AG04450 (cell line): Measurements from ENCODE around the gene ENO4. TPM values are rescaled to one million over a fixed set of nuclear protein-coding genes. Genes with fewer than 3 reads are reported as not detected.
A peak's percentile ranks its signal among the peaks of the same experiment; 100 is the strongest.

ENCODE experiments used
- CTCF ChIA-PET: fragments of 300-600, 350-600 bp; formaldehyde crosslinking; extraction: SDS; loops from one replicate; lab custom pipeline; 2022; ENCODE audit warnings: antibody characterized with exemption, inconsistent platforms; lab: Charles Lee
- POLR2A ChIA-PET: fragments of 350-600 bp; formaldehyde crosslinking; extraction: SDS; loops from one replicate; lab custom pipeline; 2021; ENCODE audit warnings: antibody characterized with exemption, inconsistent platforms; lab: Yijun Ruan, JAX
- DNase-seq: peaks from one replicate; pipeline ENCODE4 v3.0.0-alpha.2; 2011; ENCODE audit warnings: low read depth, low spot score
- H3K27ac ChIP-seq: one replicate; pipeline ENCODE4 v1.5.1; 2012; ENCODE audit warnings: low read depth, low read length, control low read depth
- H3K27me3 ChIP-seq: one replicate; pipeline ENCODE4 v1.6.0; 2012; ENCODE audit warnings: low read length; ENCODE audit not compliant: control insufficient read depth, insufficient read depth
- H3K4me3 ChIP-seq: 2 replicates; pipeline ENCODE4 v1.5.1; 2011; ENCODE audit warnings: mild to moderate bottlenecking, low read depth, low read length, control low read depth
- H3K9me3 ChIP-seq: 2 replicates; pipeline ENCODE4 v1.5.1; 2012; ENCODE audit warnings: low read length; ENCODE audit not compliant: control insufficient read depth, insufficient read depth
- polyA minus RNA-seq: library from RNA; depleted of rRNA, polyadenylated mRNA; stranded (reverse); fragments of >200 nt; gene quantifications from 2 replicates; pipeline ENCODE4 v1.2.3, GENCODE V29; 2011; rRNA and poly(A)+ RNA removed
- polyA plus RNA-seq: library from polyadenylated mRNA; depleted of rRNA; stranded (reverse); fragments of >200 nt; gene quantifications from 2 replicates; pipeline ENCODE4 v1.2.3, GENCODE V29; 2011; rRNA removed
- TF ChIP-seq, protein P1 (sequence below): IDR thresholded peaks from 2 replicates; pipeline ENCODE4 v1.5.1; 2011; ENCODE audit warnings: low read depth, low read length, control low read depth, inconsistent platforms

Gene ENO4, protein sequence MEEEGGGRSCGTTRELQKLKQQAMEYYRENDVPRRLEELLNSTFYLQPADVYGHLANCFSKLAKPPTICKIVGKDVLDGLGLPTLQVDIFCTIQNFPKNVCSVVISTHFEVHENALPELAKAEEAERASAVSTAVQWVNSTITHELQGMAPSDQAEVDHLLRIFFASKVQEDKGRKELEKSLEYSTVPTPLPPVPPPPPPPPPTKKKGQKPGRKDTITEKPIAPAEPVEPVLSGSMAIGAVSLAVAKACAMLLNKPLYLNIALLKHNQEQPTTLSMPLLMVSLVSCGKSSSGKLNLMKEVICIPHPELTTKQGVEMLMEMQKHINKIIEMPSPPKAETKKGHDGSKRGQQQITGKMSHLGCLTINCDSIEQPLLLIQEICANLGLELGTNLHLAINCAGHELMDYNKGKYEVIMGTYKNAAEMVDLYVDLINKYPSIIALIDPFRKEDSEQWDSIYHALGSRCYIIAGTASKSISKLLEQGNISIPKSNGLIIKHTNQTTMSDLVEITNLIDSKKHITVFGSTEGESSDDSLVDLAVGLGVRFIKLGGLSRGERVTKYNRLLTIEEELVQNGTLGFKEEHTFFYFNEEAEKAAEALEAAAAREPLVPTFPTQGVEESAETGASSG
- polyA plus RNA-seq (0.11 and 0.12 TPM in 2 replicates), polyA minus RNA-seq (0.23 and 0.26 TPM in 2 replicates)

DNA sequence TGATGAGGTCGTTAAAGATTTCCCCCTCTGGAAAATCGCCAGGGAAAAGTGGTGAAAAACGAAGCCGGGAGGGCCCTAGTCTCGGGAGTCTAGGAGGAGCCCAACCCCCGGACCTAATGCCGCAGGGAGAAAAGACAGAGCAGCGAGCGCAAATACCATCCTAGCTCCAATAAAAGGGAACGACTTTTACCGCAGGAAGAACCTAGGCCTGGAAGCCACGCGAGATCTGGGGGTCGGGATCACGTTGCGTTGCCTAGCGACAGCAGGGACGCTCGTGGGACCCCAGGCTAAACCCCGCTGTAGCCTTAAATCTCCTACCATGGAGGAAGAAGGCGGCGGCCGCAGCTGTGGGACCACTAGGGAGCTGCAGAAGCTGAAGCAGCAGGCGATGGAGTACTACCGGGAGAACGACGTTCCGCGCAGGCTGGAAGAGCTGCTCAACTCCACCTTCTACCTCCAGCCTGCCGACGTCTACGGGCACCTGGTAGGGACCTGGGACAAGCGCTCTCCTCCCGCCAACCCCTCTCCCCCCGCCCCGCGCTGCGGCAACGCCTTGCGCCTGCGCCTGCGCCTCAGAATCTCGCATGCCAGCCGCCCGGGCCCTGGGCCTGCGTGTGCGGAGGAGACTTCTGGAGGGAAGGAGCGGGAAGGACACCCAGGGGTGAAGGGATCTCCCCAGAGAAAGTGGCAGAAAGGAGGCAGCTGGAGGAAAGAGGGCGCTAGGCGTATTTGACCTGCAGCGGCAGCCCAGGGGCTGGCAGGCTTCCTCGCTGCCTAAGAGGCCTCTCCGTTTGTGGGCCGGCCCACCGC lies at the start of gene ENO4:
Gene ENO4 (plus strand): TSS at position 252 of the 810 bp plus-strand sequence. CDS start 68 bp downstream, at position 320.
- DNase-seq = peak; percentile 51
- TF ChIP-seq, protein P1, sequence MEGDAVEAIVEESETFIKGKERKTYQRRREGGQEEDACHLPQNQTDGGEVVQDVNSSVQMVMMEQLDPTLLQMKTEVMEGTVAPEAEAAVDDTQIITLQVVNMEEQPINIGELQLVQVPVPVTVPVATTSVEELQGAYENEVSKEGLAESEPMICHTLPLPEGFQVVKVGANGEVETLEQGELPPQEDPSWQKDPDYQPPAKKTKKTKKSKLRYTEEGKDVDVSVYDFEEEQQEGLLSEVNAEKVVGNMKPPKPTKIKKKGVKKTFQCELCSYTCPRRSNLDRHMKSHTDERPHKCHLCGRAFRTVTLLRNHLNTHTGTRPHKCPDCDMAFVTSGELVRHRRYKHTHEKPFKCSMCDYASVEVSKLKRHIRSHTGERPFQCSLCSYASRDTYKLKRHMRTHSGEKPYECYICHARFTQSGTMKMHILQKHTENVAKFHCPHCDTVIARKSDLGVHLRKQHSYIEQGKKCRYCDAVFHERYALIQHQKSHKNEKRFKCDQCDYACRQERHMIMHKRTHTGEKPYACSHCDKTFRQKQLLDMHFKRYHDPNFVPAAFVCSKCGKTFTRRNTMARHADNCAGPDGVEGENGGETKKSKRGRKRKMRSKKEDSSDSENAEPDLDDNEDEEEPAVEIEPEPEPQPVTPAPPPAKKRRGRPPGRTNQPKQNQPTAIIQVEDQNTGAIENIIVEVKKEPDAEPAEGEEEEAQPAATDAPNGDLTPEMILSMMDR = no peak
- Histone ChIP-seq H3K4me3 (peak within 1 kb of the TSS; percentile 75), H3K27me3 (peaks cover 21% of the 10 kb centered on the region), H3K27ac (no peak within 1 kb of the TSS), H3K9me3 (no peaks in the 10 kb centered on the region)
- POLR2A ChIA-PET = interaction anchor here (0.5 to 0.8 kb wide), 2 partner anchors 10 to 155 kb away, joined by 3 to 4 read pairs; partner anchors contain the start of gene SHTN1
- CTCF ChIA-PET = interaction anchor here (1.3 to 1.5 kb wide), 2 partner anchors 318 to 326 kb away, joined by 7 to 9 read pairs; no protein-coding TSS in a partner anchor

DNA sequence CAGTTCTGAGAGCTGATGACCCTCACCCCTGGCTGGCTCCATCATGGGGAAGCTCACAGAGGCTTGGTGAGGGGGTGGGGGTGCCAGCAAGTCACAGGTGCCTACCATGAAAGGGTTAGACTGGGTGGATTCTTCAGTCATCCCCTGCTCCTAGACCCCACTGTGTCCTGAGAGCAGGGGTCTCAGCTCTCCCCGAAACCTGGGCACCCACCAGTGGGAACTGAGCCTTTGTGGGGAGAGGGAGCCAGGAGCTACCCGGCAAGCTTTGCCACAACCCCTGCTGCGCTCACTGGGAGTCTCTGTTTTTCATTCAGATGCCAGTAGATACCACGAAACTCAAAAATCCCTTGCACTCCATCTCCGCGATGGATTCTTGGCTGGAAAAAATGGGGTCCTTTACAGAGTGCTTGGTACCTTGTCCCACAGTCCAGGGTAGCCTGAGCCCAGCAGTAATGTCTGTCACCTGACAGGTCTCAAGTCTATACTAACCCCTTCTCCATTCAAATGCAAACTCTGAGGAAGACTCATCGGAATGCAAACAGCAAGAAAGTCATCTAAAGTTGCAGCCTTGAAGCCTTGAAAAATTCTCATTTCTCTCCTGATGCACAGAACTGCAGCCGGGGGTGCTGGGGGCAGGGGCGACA lies 48.9 kb upstream of the ENO4 start:
- ChIA-PET POLR2A (no interaction called here), CTCF (interaction anchor here (0.9 to 9.8 kb wide), 3 partner anchors 12 to 375 kb away, joined by 3 to 234 read pairs (median 25); no protein-coding TSS in a partner anchor)
- H3K4me3 ChIP-seq = no peak overlapping the region
- H3K9me3 ChIP-seq = no peaks in the 10 kb centered on the region
- TF ChIP-seq, protein P1 = no peak
- no peak overlapping the region for H3K27ac ChIP-seq
- H3K27me3 ChIP-seq = peaks cover 31% of the 10 kb centered on the region
- no peak for DNase-seq

DNA sequence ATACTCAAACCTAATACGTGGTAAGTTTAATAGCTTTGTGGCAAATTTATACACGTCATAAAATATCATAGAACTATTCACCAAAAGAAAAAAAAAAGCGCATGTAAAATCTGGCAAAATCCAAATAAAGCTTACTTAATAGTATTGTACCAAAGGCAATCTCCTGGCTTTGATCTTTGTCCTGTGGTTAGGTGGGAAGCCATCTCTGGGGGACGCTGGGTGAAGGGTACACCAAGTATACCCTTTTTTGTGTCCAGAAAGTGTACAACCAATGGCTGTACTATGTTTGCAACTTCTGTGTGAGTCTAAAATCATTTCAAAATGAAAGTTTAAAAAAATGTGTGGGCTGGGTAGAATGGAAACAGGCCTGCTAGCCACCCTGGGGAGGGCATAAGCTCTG lies 47.6 kb upstream of the ENO4 start:
- no peak overlapping the region for H3K4me3 ChIP-seq
- TF ChIP-seq, protein P1 = no peak
- no peak overlapping the region for H3K27ac ChIP-seq
- H3K27me3 ChIP-seq = peaks cover 28% of the 10 kb centered on the region
- ChIA-PET POLR2A (no interaction called here), CTCF (interaction anchor here (0.6 to 9.8 kb wide), 8 partner anchors 8 to 374 kb away, joined by 3 to 234 read pairs (median 4); no protein-coding TSS in a partner anchor)
- no peaks in the 10 kb centered on the region for H3K9me3 ChIP-seq
- DNase-seq = no peak

DNA sequence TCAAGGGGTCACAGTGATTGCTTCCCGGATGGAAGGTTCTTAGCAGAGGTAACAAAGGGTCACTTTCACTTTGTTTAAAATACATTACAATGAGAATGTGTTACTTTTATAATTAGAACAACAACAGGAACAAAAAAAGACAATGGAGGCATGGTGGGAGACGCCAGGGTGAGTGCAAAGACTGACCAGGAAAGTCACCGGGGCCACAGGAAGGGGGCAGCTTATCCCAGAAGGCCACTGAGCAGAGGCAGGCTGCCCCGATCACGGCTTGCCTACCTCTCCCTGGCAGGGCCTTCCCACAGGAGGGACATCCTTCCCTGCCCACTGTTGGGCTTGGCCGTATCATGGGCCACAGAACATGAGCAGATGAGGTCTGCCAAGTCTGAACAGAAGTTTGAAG lies 46.8 kb upstream of the ENO4 start:
- DNase-seq = no peak
- Histone ChIP-seq H3K27me3 (peaks cover 28% of the 10 kb centered on the region), H3K27ac (no peak overlapping the region), H3K4me3 (no peak overlapping the region), H3K9me3 (no peaks in the 10 kb centered on the region)
- ChIA-PET POLR2A (no interaction called here), CTCF (interaction anchor here (1.2 to 9.8 kb wide), 6 partner anchors 11 to 373 kb away, joined by 3 to 234 read pairs (median 5); no protein-coding TSS in a partner anchor)
- TF ChIP-seq, protein P1 = no peak
